NCI-H1694 (cell line): ENCODE measurements around the gene ZC3H18.

Experiments
- DNase-seq: peaks from one replicate; lab custom pipeline; 2025; lab: John Stamatoyannopoulos, UW

ZC3H18 gene

GRCh38 chr16:88623858-88624257 lies 53.7 kb downstream of the ZC3H18 start:
- DNase-seq = no peak

GRCh38 chr16:88624481-88624880 lies 54.3 kb downstream of the ZC3H18 start:
- no peak for DNase-seq

DNA sequence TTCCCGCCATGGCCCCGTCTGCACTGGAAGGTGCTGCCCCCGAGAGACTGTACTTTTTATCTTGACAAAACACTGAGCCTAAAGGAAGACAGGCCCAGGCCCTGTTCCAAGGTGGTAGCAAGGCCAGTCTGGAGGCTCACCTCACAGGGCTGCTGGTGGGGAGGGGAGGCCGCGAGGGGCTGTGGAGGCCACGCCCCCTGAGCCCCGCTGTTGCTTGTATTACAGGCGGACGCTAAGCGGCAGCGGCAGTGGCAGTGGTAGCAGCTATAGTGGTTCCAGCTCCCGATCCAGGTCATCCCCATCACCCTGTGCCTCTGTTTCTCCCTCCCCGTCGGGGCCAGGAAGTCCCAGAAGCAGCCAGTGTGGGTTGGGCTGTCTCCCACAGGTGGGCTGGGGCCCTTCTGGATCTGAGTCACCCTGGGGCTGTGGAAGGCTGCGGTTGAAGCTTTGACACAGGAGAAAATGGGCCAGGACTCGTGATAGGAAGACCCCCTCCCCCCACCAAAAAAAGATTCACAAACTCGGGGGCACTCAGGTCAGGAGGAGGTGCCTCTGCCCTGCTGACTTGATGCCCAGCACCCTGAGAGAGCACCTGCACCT lies 54.9 kb downstream of the ZC3H18 start:
- DNase-seq = no peak

GRCh38 chr16:88626646-88627045 lies 56.4 kb downstream of the ZC3H18 start:
- no peak for DNase-seq

DNA sequence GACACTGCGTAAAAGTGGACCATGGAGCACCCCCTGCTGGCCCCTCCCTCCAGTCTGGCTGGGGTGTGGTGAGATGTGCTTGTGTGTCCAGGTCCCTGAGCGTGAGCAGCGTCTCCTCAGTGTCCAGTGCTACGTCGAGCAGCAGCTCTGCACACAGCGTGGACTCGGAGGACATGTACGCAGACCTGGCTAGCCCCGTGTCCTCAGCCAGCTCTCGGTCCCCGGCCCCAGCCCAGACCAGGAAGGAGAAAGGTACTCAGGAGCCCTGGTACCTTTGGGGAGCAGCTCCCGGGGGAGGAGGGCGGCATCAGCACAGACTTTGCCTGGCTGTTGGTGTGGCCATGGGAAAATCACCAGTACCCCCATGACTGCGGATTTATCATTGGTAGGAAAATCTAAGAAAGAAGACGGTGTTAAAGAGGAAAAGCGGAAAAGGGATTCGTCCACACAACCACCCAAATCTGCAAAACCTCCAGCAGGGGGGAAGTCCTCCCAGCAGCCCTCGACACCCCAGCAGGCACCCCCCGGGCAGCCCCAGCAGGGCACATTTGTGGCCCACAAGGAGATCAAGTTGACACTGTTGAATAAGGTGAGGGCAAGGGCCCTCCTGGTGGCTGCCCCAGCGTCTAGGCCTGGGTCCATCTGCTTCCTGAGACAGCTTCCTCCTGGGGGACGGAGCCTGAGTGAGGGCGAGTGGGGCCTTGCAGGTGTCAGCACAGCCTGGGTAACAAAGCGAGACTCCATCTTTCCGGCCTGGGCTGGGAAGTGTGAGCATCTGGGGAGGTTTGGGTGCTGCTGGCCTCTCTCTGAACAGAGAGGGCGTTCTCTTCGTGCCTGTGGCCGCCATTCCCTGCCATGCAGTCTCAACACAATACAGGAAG lies 57.6 kb downstream of the ZC3H18 start:
- no peak for DNase-seq

DNA sequence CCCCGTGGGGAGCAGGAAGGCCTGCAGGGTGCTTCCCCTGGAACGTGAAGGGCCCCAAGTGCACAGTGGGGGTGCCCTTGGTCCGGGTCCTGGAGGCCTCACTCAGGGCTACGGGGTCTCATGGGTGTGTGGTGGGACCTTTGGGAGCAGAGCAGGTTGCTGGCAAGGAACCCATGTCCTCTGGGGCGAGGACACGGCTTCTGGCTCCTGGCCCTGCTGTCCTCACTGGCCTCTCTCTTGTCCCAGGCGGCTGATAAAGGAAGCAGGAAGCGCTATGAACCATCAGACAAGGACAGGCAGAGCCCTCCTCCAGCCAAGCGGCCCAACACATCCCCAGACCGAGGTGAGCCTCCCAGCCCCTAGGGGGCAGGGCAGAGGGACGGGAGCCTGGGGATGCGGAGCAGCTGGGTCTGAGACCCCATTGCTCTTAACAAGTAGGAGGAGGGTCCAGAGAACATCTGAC lies 58.3 kb downstream of the ZC3H18 start:
- no peak for DNase-seq

- no peak for DNase-seq
Observed at GRCh38 chr16:88629835-88630234, 59.6 kb downstream of the ZC3H18 start.

GRCh38 chr16:88630433-88630832 lies 60.2 kb downstream of the ZC3H18 start:
- no peak for DNase-seq

DNA sequence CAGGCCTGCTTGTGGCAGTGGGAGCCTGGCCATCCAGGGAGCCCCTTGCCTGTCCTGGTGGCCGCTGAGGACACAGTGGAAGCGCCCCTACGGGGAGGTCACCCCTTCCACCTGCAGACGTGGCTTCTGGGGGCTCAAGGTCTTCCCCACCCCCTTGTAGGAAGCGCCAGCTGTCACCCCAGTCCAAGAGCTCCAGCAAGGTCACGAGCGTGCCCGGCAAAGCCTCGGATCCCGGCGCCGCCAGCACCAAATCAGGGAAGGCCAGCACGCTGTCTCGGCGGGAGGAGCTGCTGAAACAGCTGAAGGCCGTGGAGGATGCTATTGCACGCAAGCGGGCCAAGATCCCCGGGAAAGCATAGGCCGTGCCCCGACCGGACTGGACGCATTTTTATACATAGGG lies 60.7 kb downstream of the ZC3H18 start:
- no peak for DNase-seq

GRCh38 chr16:88631384-88631783 lies 61.2 kb downstream of the ZC3H18 start:
- no peak for DNase-seq

GRCh38 chr16:88631920-88632586 lies 61.9 kb downstream of the ZC3H18 start:
- DNase-seq = no peak

DNA sequence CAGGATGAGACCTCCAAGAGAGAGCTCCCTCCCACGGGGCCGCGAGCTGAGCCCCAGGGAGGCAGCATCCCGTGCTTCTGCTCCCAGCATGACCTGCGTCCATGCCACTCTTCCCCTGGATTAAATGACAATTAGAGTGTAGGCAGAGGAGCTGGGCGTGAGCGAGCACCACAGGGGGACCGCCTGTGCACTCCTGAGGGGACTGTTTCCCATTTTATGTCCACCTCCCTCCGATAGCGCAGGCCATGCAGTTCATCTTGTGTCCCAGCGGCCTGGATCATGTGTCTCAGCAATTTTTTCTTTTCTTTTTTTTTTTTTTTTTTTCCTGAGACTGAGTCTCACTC lies 62.4 kb downstream of the ZC3H18 start:
- no peak for DNase-seq

DNA sequence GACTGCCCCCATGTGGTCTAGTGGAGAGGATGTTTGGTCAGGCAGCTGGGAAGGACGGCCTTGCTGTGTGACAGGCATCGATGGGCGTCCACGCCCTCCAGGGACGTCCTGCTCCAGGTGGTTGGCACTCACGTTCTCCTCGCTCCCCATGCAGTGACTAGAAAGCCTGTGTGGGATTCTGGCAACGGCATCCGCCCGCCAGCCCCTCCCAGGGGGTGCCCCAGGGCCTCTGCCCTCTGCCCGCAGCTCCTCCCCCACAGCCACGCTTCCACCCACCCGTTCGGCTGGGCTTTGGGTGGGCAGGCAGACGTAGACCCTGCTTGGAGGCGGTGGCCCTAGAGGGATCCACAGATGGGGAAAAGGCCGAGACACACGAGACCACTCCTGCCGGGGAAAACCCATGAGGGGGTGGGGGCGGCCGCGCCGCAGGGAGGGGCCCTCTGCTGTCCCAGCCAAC lies 63.5 kb downstream of the ZC3H18 start:
- DNase-seq = no peak

- DNase-seq = no peak
Observed at GRCh38 chr16:88634141-88634993, 64.2 kb downstream of the ZC3H18 start.

DNA sequence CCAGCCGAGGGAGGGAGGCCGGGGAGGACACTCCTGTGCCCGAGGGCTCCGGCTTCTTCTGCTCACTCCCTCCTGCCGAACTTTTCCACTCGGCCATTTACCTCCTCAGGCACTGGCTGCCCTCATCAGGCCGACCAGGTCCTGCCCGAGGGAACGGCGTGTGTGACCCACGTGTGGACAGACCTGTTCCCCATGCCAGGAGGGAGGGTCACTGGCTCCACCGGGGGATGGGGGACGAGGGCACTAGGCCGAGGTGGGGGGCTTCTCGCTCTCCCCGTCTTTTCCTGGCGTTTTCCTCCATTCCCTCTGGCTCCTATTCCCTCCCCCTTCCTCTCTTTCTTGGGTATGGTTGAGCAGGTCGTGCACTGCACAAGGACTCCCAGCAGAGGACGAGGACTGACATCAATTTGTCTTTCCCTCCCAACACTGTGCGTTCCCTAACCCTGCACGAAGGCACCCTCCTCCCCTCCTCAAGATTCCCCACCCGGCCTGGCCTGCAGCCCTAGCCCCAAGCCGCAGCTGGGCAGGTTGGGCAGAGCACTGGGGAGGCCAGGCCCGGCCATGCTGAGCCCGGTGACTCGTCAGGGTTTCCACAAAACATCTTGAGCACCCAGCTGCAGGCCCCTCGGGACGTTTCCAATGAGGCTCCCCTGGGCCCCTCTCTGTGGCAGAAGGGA lies 64.9 kb downstream of the ZC3H18 start:
- DNase-seq = no peak

GRCh38 chr16:88635671-88636319 lies 65.6 kb downstream of the ZC3H18 start:
- no peak for DNase-seq

DNA sequence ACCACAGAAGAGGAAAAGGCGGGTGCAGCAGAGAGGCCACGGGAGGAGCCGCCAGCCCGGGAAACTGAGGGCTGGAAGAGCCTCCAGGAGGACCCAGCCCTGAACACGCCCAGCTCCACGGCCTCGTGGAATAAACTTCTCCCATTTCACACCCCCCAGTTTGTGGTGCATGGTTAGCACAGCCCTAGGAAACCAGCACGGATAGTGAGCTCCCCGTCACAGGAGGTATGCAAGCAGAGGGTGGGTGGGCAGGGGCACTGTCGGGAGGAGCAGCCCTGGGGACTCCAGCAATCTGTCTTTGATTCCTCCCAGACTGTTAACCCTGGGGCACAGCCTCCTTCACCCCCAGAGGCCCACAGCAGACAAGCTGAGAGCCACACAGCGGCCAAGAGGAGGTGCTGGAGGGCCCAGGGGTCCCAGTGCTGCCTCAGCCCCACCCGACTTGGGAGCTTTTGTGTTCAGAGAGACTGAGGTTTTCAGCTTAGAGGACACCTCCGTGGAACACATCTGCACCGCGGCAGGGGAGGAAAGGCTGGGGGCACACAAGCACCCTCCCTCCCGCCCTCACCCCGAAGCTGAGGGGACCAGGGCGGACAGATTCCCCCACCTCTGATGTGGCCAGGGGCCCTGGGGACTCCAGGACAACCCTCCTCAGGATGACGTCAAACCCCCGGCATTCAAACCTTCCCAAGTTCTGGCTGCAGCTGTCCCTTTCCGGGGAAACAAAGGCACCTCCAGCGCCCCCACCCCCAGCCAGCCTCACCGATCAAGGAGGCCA lies 66.5 kb downstream of the ZC3H18 start:
- DNase-seq = no peak

DNA sequence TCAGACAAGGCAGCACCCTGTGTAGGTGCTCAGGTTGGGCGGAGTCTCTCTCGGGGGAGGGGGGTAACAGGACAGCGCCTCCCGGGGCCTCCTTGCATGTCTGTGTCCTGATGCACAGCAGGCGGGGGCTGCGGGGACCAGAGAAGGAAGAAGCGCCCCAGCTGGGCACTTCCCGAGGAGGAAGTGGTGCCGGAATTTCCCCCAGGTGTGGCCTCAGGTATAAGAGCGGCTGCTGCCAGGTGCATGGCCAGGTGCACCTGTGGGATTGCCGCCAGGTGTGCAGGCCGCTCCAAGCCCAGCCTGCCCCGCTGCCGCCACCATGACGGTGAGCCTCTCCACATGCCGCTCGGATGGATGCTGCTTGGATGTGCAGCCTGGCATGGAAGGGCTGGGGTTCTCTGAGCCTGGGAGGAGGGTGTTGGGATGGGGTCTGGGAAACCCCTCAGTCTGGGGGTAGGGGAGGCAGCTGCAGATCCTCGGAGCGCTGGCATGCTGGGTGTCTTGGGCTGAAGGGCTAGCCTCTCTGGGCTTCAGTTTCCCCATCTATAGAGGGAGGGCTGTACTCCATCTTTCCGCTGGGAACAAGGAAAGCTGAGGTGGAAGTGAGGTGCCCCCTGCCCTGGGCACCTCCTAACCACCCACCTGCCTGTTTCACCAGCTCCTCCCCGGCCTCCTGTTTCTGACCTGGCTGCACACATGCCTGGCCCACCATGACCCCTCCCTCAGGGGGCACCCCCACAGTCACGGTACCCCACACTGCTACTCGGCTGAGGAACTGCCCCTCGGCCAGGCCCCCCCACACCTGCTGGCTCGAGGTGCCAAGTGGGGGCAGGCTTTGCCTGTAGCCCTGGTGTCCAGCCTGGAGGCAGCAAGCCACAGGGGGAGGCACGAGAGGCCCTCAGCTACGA lies 68.4 kb downstream of the ZC3H18 start, which contains the start of gene IL17C:
TSS of gene IL17C (plus strand) at position 250 of the 908 bp plus-strand sequence. CDS start at position 320, 70 bp downstream.
- no peak for DNase-seq
